ENCODE data around the gene CD14. TPM values are rescaled to one million over a fixed set of nuclear protein-coding genes. Genes with fewer than 3 reads are reported as not detected.
A peak's percentile ranks its signal among the peaks of the same experiment; 100 is the strongest.
"Not testable (repeated sequence)": the region's sequence is repeated elsewhere in the genome, so short reads cannot be mapped to it uniquely, and the experiment has no call there.

CD14 gene
- total and polyA plus RNA-seq, 11 donors, result 9.9 to 220 (median 25.8) TPM

DNA sequence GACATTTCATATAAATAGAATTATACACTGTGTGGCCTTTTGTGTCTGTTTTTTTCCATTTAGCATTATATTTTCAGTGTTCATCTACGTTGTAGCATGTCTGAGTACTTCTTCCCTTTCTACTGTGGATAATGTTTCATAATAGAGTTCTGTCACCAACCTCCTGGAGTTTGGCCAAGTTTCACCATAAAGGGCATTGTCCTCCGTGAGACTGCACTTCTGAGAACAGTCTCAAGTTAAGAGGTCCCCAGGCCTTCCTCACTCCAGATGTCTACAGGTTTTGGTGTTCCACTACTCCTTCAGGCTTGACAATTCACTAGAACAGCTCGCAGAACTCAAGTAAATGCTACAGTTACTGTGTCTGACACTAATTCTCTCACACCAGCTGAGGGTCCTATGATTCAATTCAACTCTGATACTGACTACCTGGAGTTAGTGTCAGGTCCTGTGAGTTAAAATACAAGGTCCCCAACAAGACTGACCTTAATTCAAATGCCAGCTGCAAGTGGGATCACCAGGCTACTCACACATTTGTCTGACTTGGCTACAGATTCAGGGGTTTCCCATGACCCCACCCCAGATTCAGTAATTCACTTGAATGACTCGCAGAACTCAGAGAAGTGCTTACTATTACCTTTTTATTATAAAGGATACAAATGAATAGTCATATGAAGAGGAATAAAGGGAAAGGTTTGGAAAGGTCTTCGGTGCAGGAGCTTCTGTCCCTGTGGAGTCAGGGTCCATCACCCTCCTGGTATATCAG, 37.3 kb downstream of the CD14 start:
- Histone ChIP-seq H3K27ac (peak overlapping the region in 9 of 12 donors; percentile 16 to 81 (median 43)), H3K27me3 (no peaks in the 10 kb centered on the region), H3K36me3 (no peaks in the 10 kb centered on the region), H3K9me3 (no peaks in the 10 kb centered on the region), H3K4me1 (peaks cover 0 to 48% (median 11%) of the 10 kb centered on the region in 12 donors), H3K4me3 (peak overlapping the region in 1 of 12 donors; percentile 12)
- intact Hi-C loops (cut with DNase I), result no loop called here
- no peak for TF ChIP-seq POLR2A (IDR thresholded peaks at IDR 0.05)
- no peak for TF ChIP-seq CTCF (IDR thresholded peaks at IDR 0.05)
- peak in 3 of 5 donors; percentile 51 to 59 (median 57) for DNase-seq
- 61 to 64% (median 63%) methylated on average over 5 of the region's 5 CpGs for WGBS, 4 donors
- ATAC-seq, result peak in 3 of 4 donors; percentile 79 to 82 (median 80)

GRCh38 chr5:140594169-140594568, 38.8 kb downstream of the CD14 start:
- no peaks in the 10 kb centered on the region for H3K9me3 ChIP-seq
- peaks cover 0 to 62% (median 12%) of the 10 kb centered on the region in 12 donors for H3K4me1 ChIP-seq
- no peak for TF ChIP-seq POLR2A (IDR thresholded peaks at IDR 0.05)
- no peaks in the 10 kb centered on the region for H3K27me3 ChIP-seq
- H3K4me3 ChIP-seq, result no peak overlapping the region
- DNase-seq (no peak), ATAC-seq (no peak)
- no peak overlapping the region for H3K27ac ChIP-seq
- intact Hi-C loops (cut with DNase I), result no loop called here
- 76 to 81% (median 78%) methylated on average over 4 to 6 of the region's 6 CpGs; no CpG with 5 or more reads in 1 of the 4 donors for WGBS, 4 donors
- H3K36me3 ChIP-seq, result no peaks in the 10 kb centered on the region

DNA sequence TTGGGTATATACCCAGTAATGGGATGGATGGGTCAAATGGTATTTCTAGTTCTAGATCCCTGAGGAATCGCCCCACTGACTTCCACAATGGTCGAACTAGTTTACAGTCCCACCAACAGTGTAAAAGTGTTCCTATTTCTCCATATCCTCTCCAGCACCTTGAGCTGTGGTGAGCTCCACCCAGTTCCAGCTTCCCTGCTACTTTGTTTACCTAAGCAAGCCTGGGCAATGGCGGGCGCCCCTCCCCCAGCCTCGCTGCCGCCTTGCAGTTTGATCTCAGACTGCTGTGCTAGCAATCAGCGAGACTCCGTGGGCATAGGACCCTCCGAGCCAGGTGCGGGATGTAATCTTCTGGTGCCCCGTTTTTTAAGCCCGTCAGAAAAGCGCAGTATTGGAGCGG, 39.9 kb downstream of the CD14 start:
- H3K36me3 ChIP-seq; H3K27me3 ChIP-seq; intact Hi-C loops (cut with DNase I); ATAC-seq; H3K27ac ChIP-seq; H3K9me3 ChIP-seq; DNase-seq: not testable (repeated sequence)
- Histone ChIP-seq H3K4me1 (peaks cover 0 to 73% (median 15%) of the 10 kb centered on the region in 12 donors), H3K4me3 (peak overlapping the region in 1 of 12 donors; percentile 25)
- WGBS, 4 donors, result 44 to 69% (median 56%) methylated on average over 12 to 13 of the region's 14 CpGs

GRCh38 chr5:140591747-140592372, 41.1 kb downstream of the CD14 start:
- WGBS, 4 donors, result 73 to 85% (median 82%) methylated on average over 3 to 5 of the region's 5 CpGs
- no peaks in the 10 kb centered on the region for H3K36me3 ChIP-seq
- no peaks in the 10 kb centered on the region for H3K9me3 ChIP-seq
- DNase-seq, result no peak
- peaks cover 0 to 78% (median 15%) of the 10 kb centered on the region in 12 donors for H3K4me1 ChIP-seq
- intact Hi-C loops (cut with DNase I), result no loop called here
- peak overlapping the region in 1 of 12 donors; percentile 39 for H3K4me3 ChIP-seq
- H3K27ac ChIP-seq, result peak overlapping the region in 1 of 12 donors; percentile 90
- no peak for TF ChIP-seq CTCF (IDR thresholded peaks at IDR 0.05)
- TF ChIP-seq POLR2A (IDR thresholded peaks at IDR 0.05), result no peak
- no peaks in the 10 kb centered on the region for H3K27me3 ChIP-seq
- ATAC-seq, result peak in 1 of 4 donors; percentile 25

- no peaks in the 10 kb centered on the region for H3K27me3 ChIP-seq
- peak overlapping the region in 1 of 12 donors; percentile 90 for H3K27ac ChIP-seq
- TF ChIP-seq CTCF (IDR thresholded peaks at IDR 0.05) (no peak), POLR2A (IDR thresholded peaks at IDR 0.05) (no peak)
- DNase-seq (no peak), ATAC-seq (no peak)
- H3K4me1 ChIP-seq, result peaks cover 0 to 68% (median 9%) of the 10 kb centered on the region in 12 donors
- intact Hi-C loops (cut with DNase I), result no loop called here
- peak overlapping the region in 1 of 12 donors; percentile 39 for H3K4me3 ChIP-seq
- H3K9me3 ChIP-seq, result no peaks in the 10 kb centered on the region
- no peaks in the 10 kb centered on the region for H3K36me3 ChIP-seq
- 89 to 99% (median 92%) methylated on average over 5 to 7 of the region's 7 CpGs for WGBS, 4 donors
Observed at GRCh38 chr5:140590861-140591260, 42.1 kb downstream of the CD14 start.

Measured in heart left ventricle (tissue), 16 donors.